AG04449 (cell line): Measurements from ENCODE around the gene BARHL2.

ENCODE experiments used
- CTCF ChIA-PET: fragments of 350-600 bp; formaldehyde crosslinking; extraction: SDS; loops from one replicate; lab custom pipeline; 2021; ENCODE audit warnings: antibody characterized with exemption; lab: Yijun Ruan, JAX
- POLR2A ChIA-PET: fragments of 400-600, 350-600 bp; formaldehyde crosslinking; extraction: SDS; loops from one replicate; lab custom pipeline; 2020; ENCODE audit warnings: antibody characterized with exemption, inconsistent platforms; lab: Yijun Ruan, JAX
- DNase-seq: peaks from one replicate; pipeline ENCODE4 v3.0.0-alpha.2; 2010; ENCODE audit warnings: low read depth, low spot score
- H3K4me3 ChIP-seq: 2 replicates; pipeline ENCODE4 v1.5.1; 2011; ENCODE audit warnings: low read depth, mild to moderate bottlenecking, control low read depth, low read length
- TF ChIP-seq, protein P1 (sequence below): IDR thresholded peaks from one replicate; pipeline ENCODE4 v1.5.1; 2011; ENCODE audit warnings: mild to moderate bottlenecking, moderate library complexity, low read length, control low read depth, inconsistent platforms; ENCODE audit not compliant: insufficient read depth; ENCODE audit errors: missing control alignments

BARHL2 gene

GRCh38 chr1:90721210-90722194 is 4.4 kb upstream of the BARHL2 start:
- no peak for DNase-seq
- no peak overlapping the region for H3K4me3 ChIP-seq
- TF ChIP-seq, protein P1, sequence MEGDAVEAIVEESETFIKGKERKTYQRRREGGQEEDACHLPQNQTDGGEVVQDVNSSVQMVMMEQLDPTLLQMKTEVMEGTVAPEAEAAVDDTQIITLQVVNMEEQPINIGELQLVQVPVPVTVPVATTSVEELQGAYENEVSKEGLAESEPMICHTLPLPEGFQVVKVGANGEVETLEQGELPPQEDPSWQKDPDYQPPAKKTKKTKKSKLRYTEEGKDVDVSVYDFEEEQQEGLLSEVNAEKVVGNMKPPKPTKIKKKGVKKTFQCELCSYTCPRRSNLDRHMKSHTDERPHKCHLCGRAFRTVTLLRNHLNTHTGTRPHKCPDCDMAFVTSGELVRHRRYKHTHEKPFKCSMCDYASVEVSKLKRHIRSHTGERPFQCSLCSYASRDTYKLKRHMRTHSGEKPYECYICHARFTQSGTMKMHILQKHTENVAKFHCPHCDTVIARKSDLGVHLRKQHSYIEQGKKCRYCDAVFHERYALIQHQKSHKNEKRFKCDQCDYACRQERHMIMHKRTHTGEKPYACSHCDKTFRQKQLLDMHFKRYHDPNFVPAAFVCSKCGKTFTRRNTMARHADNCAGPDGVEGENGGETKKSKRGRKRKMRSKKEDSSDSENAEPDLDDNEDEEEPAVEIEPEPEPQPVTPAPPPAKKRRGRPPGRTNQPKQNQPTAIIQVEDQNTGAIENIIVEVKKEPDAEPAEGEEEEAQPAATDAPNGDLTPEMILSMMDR: peak; percentile 80
- CTCF ChIA-PET: interaction anchor here (0.7 to 2.8 kb wide), 22 partner anchors 9 to 557 kb away, joined by 3 to 27 read pairs (median 4); partner anchors contain the start of gene ZNF644
- POLR2A ChIA-PET: no interaction called here

DNA sequence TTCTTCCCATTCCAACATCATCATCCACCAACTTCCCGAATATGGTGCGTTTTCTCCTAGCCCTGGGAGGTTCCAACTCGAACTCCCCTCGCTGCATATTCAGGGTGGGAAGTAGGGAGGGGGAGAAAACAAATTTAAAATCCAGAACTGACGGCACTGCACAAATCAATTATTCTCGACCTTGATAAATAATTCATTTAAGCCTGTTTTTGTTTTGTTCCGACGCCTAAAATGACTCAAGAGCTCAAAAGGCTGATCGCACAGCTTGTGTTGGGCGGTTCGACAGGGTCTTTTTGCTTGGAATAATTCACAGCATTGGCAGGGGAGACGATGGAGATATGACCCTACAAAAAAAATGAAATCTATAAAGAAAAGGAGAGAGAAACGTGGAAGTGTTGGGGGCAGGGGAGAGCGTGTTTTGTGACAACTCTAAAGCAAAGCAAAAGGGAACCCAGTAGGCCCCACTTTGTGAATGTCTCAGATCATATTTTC is 3.1 kb upstream of the BARHL2 start:
- no peak for DNase-seq
- TF ChIP-seq, protein P1: no peak
- no peak overlapping the region for H3K4me3 ChIP-seq
- CTCF ChIA-PET: interaction anchor here (2.4 kb wide), 2 partner anchors 10 kb away, joined by 15 to 16 read pairs; no protein-coding TSS in a partner anchor
- POLR2A ChIA-PET: no interaction called here

DNA sequence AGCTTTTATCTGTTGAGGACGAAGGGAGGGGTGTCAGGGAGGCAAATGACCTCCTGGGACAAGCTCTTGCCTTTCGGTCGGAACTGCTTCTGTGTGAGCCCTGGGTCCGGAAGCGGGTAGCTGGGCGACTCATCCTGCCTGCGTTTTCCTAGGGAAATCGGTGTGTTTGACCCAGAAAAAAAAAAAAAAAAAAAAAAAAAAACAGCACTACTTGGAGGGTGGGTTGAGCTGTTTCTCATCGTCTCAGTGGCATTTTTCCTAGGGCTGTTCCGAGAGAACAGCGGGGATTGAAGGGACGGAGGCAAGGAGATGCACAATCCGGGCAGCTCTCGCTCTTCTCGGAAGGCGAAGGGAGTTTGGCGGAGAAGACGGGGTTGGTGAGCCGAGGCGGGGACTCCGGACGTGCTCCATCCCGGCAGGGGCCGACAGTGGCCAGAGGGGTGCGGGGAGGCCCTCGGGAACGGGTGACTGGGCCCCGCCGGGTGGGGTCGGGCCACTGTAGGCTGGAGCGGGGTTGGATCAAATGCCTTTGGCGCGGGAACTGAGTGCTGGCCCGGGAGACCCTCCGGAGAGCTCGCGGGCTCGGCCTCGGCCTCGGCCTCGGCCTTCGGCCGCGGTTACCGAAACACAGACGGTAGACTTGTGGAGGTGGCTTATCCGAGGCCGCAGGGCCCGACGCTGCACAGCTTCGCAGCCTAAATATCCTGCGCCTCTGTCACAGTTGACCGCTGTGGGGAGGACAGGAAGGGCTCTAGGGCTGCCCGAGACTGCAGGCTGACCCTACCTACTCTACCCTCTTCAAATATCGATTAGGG is 2.4 kb upstream of the BARHL2 start:
- DNase-seq: no peak
- TF ChIP-seq, protein P1: no peak
- POLR2A ChIA-PET: interaction anchor here (0.6 kb wide), 1 partner anchor 1763 kb away, joined by 3 read pairs; no protein-coding TSS in a partner anchor
- H3K4me3 ChIP-seq: no peak overlapping the region
- CTCF ChIA-PET: no interaction called here

DNA sequence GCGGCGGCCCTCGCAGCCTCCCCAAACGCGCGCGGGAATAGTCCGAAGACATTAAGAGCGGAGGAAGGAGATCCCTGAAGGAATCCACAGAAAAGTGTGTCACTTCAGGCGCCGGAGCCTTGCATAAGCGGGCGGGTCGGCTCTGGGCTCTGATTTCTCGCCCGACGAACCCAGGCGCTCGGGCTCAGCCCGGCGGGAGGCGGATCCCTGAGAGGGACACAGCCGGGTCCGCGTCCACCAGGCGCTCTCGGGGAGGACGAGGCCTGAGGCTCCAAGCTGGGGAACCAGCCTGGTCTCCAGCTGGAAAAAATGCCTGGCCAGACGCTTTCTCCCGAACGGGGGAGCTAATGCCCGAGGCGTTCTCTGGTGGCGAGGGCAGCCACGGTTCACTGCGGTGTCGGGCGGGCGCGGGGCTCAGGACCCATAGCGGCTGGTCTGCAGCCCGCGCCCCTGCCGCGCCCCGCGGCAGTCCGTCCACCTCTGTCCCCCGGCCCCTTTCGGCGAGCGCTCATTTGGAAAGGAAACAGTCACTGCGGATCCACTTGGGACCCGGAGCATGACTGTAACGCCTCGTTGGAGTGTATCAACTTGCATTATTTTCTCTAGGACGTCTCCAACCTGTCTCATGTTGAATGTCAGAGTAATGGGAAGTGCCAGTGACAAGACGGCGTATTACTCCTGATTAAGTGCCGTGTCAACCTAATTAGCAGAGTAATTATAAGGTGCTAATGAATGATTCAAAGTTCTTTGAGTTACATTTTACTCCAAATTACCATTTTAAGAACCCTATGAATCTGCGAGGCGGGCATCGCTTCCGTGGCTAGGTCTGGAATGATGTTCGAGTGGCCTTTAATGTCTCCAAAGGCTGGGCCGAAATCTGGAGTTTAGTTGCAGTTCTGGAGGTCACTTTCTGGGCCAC is 1.6 kb upstream of the BARHL2 start:
- ChIA-PET CTCF (no interaction called here), POLR2A (interaction anchor here (0.6 kb wide), 1 partner anchor 1763 kb away, joined by 3 read pairs; no protein-coding TSS in a partner anchor)
- peak overlapping the region; percentile 42 for H3K4me3 ChIP-seq
- DNase-seq: no peak
- TF ChIP-seq, protein P1: no peak

- TF ChIP-seq, protein P1: no peak
- DNase-seq: no peak
- H3K4me3 ChIP-seq: peak overlapping the region; percentile 42
- POLR2A ChIA-PET: no interaction called here
- CTCF ChIA-PET: no interaction called here
These were observed 736 bp upstream of the BARHL2 start for GRCh38 chr1:90717665-90718410.
